NCI-H2107 (cell line): ENCODE measurements around the gene ELF2.
"Not testable (repeated sequence)": the region's sequence is repeated elsewhere in the genome, so short reads cannot be mapped to it uniquely, and the experiment has no call there.

Experiments used
- DNase-seq: peaks from one replicate; lab custom pipeline; 2025; lab: John Stamatoyannopoulos, UW

The ELF2 gene

GRCh38 chr4:139144161-139144859 is 32.7 kb downstream of the ELF2 start:
- no peak for DNase-seq

- DNase-seq = peak; percentile 5
These were observed 34.0 kb downstream of the ELF2 start for GRCh38 chr4:139142980-139143379.

- no peak for DNase-seq
These were observed 34.9 kb downstream of the ELF2 start for GRCh38 chr4:139142087-139142486.

GRCh38 chr4:139137763-139138162 is 39.3 kb downstream of the ELF2 start:
- DNase-seq = no peak

- DNase-seq = no peak
These were observed 42.6 kb downstream of the ELF2 start for GRCh38 chr4:139134403-139134802.

GRCh38 chr4:139131209-139131870 is 45.7 kb downstream of the ELF2 start:
- no peak for DNase-seq

GRCh38 chr4:139129206-139129605 is 47.8 kb downstream of the ELF2 start:
- no peak for DNase-seq

- DNase-seq = no peak
These were observed 50.1 kb downstream of the ELF2 start for GRCh38 chr4:139126898-139127297.

- DNase-seq = no peak
These were observed 53.1 kb downstream of the ELF2 start for GRCh38 chr4:139123910-139124309.

GRCh38 chr4:139118365-139118764 is 58.7 kb downstream of the ELF2 start:
- DNase-seq = no peak

- no peak for DNase-seq
These were observed 61.8 kb downstream of the ELF2 start for GRCh38 chr4:139115226-139115625.

- DNase-seq = not testable (repeated sequence)
These were observed 62.2 kb downstream of the ELF2 start for GRCh38 chr4:139114795-139115194.

- DNase-seq = no peak
These were observed 64.4 kb downstream of the ELF2 start for GRCh38 chr4:139112650-139113049.

- no peak for DNase-seq
These were observed 68.4 kb downstream of the ELF2 start for GRCh38 chr4:139108567-139109128.

- peak; percentile 47 for DNase-seq
These were observed 77.5 kb downstream of the ELF2 start for GRCh38 chr4:139099366-139099982.

GRCh38 chr4:139092271-139092670 is 84.7 kb downstream of the ELF2 start:
- no peak for DNase-seq

GRCh38 chr4:139085141-139085540 is 91.9 kb downstream of the ELF2 start:
- no peak for DNase-seq

GRCh38 chr4:139084804-139085093 is 92.3 kb downstream of the ELF2 start:
- DNase-seq = no peak

GRCh38 chr4:139083956-139084803 is 92.8 kb downstream of the ELF2 start:
- peak; percentile 22 for DNase-seq

- DNase-seq = peak; percentile 18
These were observed 93.4 kb downstream of the ELF2 start for GRCh38 chr4:139083607-139083955.

- peak; percentile 81 for DNase-seq
These were observed 94.0 kb downstream of the ELF2 start for GRCh38 chr4:139082750-139083606.
